GM12878 (cell line): ENCODE measurements around the gene BICD1. TPM values are rescaled to one million over a fixed set of nuclear protein-coding genes. Genes with fewer than 3 reads are reported as not detected.

Experiments
- ATAC-seq: fragments of 200-7000 bp; cut with Tn5 transposase; 3 replicates; pipeline ENCODE4 v1.9.1; 2020; ENCODE audit warnings: mild to moderate bottlenecking, moderate library complexity
- BruUV-seq: library from RNA; stranded (reverse); fragments of 400-500 nt; replicated peaks from 2 replicates; lab custom pipeline; 2021; lab: Mats Ljungman, UMichigan
- CTCF ChIA-PET: fragments of 300-600 bp; sonication (Branson Sonifier 250); formaldehyde crosslinking; extraction: SDS; loops from one replicate; lab custom pipeline; 2021; ENCODE audit warnings: inconsistent platforms; lab: Yijun Ruan, JAX
- POLR2A ChIA-PET: fragments of 350-600 bp; formaldehyde crosslinking; extraction: SDS; loops from one replicate; lab custom pipeline; 2021; ENCODE audit warnings: inconsistent platforms; lab: Charles Lee
- RAD21 ChIA-PET: fragments of 300-600 bp; sonication (Branson Sonifier 250); formaldehyde crosslinking; loops from one replicate; lab custom pipeline; 2023; ENCODE audit warnings: antibody characterized with exemption; ENCODE audit not compliant: unreplicated experiment; lab: Charles Lee
- SMC1A ChIA-PET: fragments of 300-600 bp; sonication (Branson Sonifier 250); formaldehyde crosslinking; loops from one replicate; lab custom pipeline; 2023; ENCODE audit not compliant: unreplicated experiment, uncharacterized antibody; lab: Charles Lee
- DNase-seq: peaks from one replicate; pipeline ENCODE4 v3.0.0-alpha.2; 2011; ENCODE audit warnings: low read depth, low spot score
- FAIRE-seq: peaks from 3 replicates; lab custom pipeline; 2011; peaks lifted over from hg19 to GRCh38; lab: Jason Lieb, UNC
- H2AFZ ChIP-seq: 2 replicates; pipeline ENCODE4 v1.6.0; 2011; ENCODE audit warnings: low read depth, low read length, control low read depth; ENCODE audit not compliant: control insufficient read depth
- H3K27ac ChIP-seq: 2 replicates; pipeline ENCODE4 v1.5.1; 2011; ENCODE audit warnings: control low read depth; ENCODE audit not compliant: control insufficient read depth, insufficient read depth
- H3K27me3 ChIP-seq, 2 experiments: replicated peaks in 1 of 2; 2 replicates each; pipeline versions ENCODE4 v1.6.0 to v1.6.1; 2011; ENCODE audit warnings: low read length in 1 of 2; ENCODE audit not compliant: control insufficient read depth in 2 of 2, insufficient read depth in 2 of 2
- H3K36me3 ChIP-seq, 2 experiments: 2 replicates each; pipeline ENCODE4 v1.5.1; 2011; ENCODE audit warnings: low read length in 1 of 2; ENCODE audit not compliant: control insufficient read depth in 2 of 2, insufficient read depth in 2 of 2
- H3K4me1 ChIP-seq: 2 replicates; pipeline ENCODE4 v1.6.1; 2011; ENCODE audit warnings: mild to moderate bottlenecking, low read length, moderate library complexity, mixed read lengths; ENCODE audit not compliant: control insufficient read depth, insufficient read depth
- H3K4me2 ChIP-seq: 2 replicates; pipeline ENCODE4 v1.6.0; 2011; ENCODE audit warnings: control low read depth; ENCODE audit not compliant: control insufficient read depth, insufficient read depth
- H3K4me3 ChIP-seq: fragments of 200-600 bp; sonication (generic); 2 replicates; pipeline ENCODE4 v1.5.1; 2016
- H3K79me2 ChIP-seq: 2 replicates; pipeline ENCODE4 v1.6.0; 2011; ENCODE audit warnings: low read length; ENCODE audit not compliant: control insufficient read depth, insufficient read depth
- H3K9ac ChIP-seq: 2 replicates; pipeline ENCODE4 v1.8.0; 2011; ENCODE audit warnings: low read length, control low read depth, mixed read lengths; ENCODE audit not compliant: control insufficient read depth, insufficient read depth
- H3K9me3 ChIP-seq: replicated peaks from 3 replicates; pipeline ENCODE4 v1.5.1; 2011; ENCODE audit warnings: mild to moderate bottlenecking, low read length; ENCODE audit not compliant: control insufficient read depth, insufficient read depth
- H4K20me1 ChIP-seq: 2 replicates; pipeline ENCODE4 v1.6.0; 2011; ENCODE audit not compliant: control insufficient read depth, insufficient read depth
- BCLAF1 ChIP-seq: fragments of 450-650 bp; IDR thresholded peaks from 2 replicates; pipeline ENCODE4 v1.6.1; 2017; ENCODE audit warnings: antibody characterized with exemption, mild to moderate bottlenecking, moderate library complexity
- CEBPB ChIP-seq, 2 experiments: fragments of 150-350 bp in 1 of 2; IDR thresholded peaks; 2 replicates each; pipeline ENCODE4 v1.6.1; 2012 to 2014; ENCODE audit warnings: low read depth in 2 of 2, low read length in 2 of 2, borderline replicate concordance in 1 of 2, inconsistent platforms in 1 of 2
- CHD1 ChIP-seq: IDR thresholded peaks from 2 replicates; pipeline ENCODE4 v1.6.1; 2012; ENCODE audit warnings: low read depth, low read length, improper control_type of control experiment
- CREM ChIP-seq: IDR thresholded peaks from 2 replicates; pipeline ENCODE4 v1.6.1; 2014; ENCODE audit warnings: antibody characterized with exemption, low read depth
- ELK1 ChIP-seq: IDR thresholded peaks from 2 replicates; pipeline ENCODE4 v1.6.1; 2012; ENCODE audit warnings: low read depth, low read length, improper control_type of control experiment
- IKZF1 ChIP-seq: fragments of 450-650 bp; conservative IDR thresholded peaks from 2 replicates; pipeline ENCODE4 v1.6.1; 2017; ENCODE audit warnings: antibody characterized with exemption, mild to moderate bottlenecking
- IKZF2 ChIP-seq, 2 experiments: fragments of 450-650 bp; IDR thresholded peaks; 2 replicates each; pipeline ENCODE4 v1.6.1; 2017; ENCODE audit warnings: mild to moderate bottlenecking in 2 of 2, moderate library complexity in 2 of 2
- MTA3 ChIP-seq: IDR thresholded peaks from 2 replicates; pipeline ENCODE4 v1.6.1; 2012; ENCODE audit warnings: low read length, inconsistent platforms, borderline replicate concordance
- PRDM15 ChIP-seq: fragments of 450-650 bp; formaldehyde crosslinking; IDR thresholded peaks from 2 replicates; pipeline ENCODE4 v1.4.0; 2020; ENCODE audit warnings: mild to moderate bottlenecking, moderate library complexity
- RBBP5 ChIP-seq: fragments of 200-600 bp; sonication (generic); conservative IDR thresholded peaks from 2 replicates; pipeline ENCODE4 v1.6.1; 2016
- RUNX3 ChIP-seq: IDR thresholded peaks from 2 replicates; pipeline ENCODE4 v1.6.1; 2012; ENCODE audit warnings: low read length, inconsistent platforms
- SMAD5 ChIP-seq: IDR thresholded peaks from 2 replicates; pipeline ENCODE4 v1.6.1; 2016; ENCODE audit warnings: antibody characterized with exemption, low read depth
- STAT1 ChIP-seq: fragments of 450-650 bp; conservative IDR thresholded peaks from 2 replicates; pipeline ENCODE4 v1.6.1; 2014; ENCODE audit warnings: antibody characterized with exemption, mild to moderate bottlenecking
- SUZ12 ChIP-seq: fragments of 200-600 bp; sonication (generic); IDR thresholded peaks from one replicate; pipeline ENCODE4 v1.6.1; 2018; ENCODE audit warnings: antibody characterized with exemption, mild to moderate bottlenecking; ENCODE audit not compliant: unreplicated experiment
- TARDBP ChIP-seq: IDR thresholded peaks from 2 replicates; pipeline ENCODE4 v1.6.1; 2016; ENCODE audit warnings: borderline replicate concordance
- YY1 ChIP-seq: IDR thresholded peaks from 2 replicates; pipeline ENCODE4 v1.6.1; 2011; ENCODE audit warnings: low read depth, mild to moderate bottlenecking, low read length
- ZBTB33 ChIP-seq: fragments of 450-650 bp; IDR thresholded peaks from 2 replicates; pipeline ENCODE4 v1.6.1; 2017; ENCODE audit warnings: mild to moderate bottlenecking
- WGBS: methylation state at CpG from one replicate; pipeline ENCODE4 v1.1.6; 2016; ENCODE audit warnings: low lambda C conversion rate; ENCODE audit not compliant: insufficient replicate concordance, insufficient coverage; ENCODE audit errors: missing lambda C conversion rate; 5-methylcytosine and 5-hydroxymethylcytosine counted together
- in situ Hi-C: fragments of 300-500 bp; cut with MboI; formaldehyde crosslinking; loops from 9 replicates; pipeline ENCODE4 v1.14.3; 2018; ENCODE audit warnings: mixed read lengths
- intact Hi-C: fragments of 100-400 bp; cut with micrococcal nuclease; formaldehyde crosslinking; loops from one replicate; pipeline ENCODE4 v1.14.2; 2022; ENCODE audit not compliant: unreplicated experiment
- polyA plus RNA-seq, 11 experiments: library from polyadenylated mRNA; depleted of rRNA in 4 of 11; unstranded in 6 of 11; stranded (reverse) in 5 of 11; fragments of >200 nt; fragmentation: Nextera tagmentation in 4 of 11; fragmentation: Illumina TruSeq in 1 of 11; extraction: Ambion mirVana in 4 of 11; extraction: Trizol in 1 of 11; gene quantifications; 1 replicate in 1 of 11; 2 replicates in 10 of 11; pipeline versions ENCODE4 v1.2.1 to v1.2.3, GENCODE V29; 2011 to 2016; ENCODE audit warnings: inconsistent platforms in 2 of 11, missing spikeins in 2 of 11, low read depth in 1 of 11
- total RNA-seq, 4 experiments: library from RNA; depleted of rRNA in 3 of 4; stranded (reverse); fragments of >200 nt in 3 of 4; fragmentation: Illumina TruSeq in 1 of 4; extraction: Trizol in 1 of 4; gene quantifications; 2 replicates each; pipeline versions ENCODE4 v1.2.1 to v1.2.3, GENCODE V29; 2013 to 2021

The BICD1 gene
- total and polyA plus RNA-seq, 10 of the 15 experiments (the other 5 are each of a cell fraction or from before 2014, with no cell fraction given): 4.7 to 32.5 (median 14.4) TPM

- H3K9me3 ChIP-seq: no peaks in the 10 kb centered on the region
- no peak for ATAC-seq
- 91% methylated on average over 7 of the region's 7 CpGs for WGBS
- TF ChIP-seq CEBPB (IDR thresholded peaks at IDR 0.05; ENCODE audit: borderline replicate concordance in 1 of 2, low read depth in 2 of 2, low read length in 2 of 2) (no peak), STAT1 (no peak), CREM (no peak), ZBTB33 (no peak), RBBP5 (no peak), CHD1 (no peak), YY1 (no peak), TARDBP (no peak), ELK1 (no peak), SUZ12 (no peak), PRDM15 (CRISPR knock-in tag) (no peak), SMAD5 (no peak), RUNX3 (no peak), MTA3 (no peak), IKZF2 (IDR thresholded peaks at IDR 0.05) (no peak), IKZF1 (no peak), BCLAF1 (no peak)
Observed at GRCh38 chr12:32344047-32344446, 237.4 kb downstream of the BICD1 start.

More at GRCh38 chr12:32344047-32344446, 237.4 kb downstream of the BICD1 start:
- POLR2A ChIA-PET: no interaction called here
- FAIRE-seq: no peak
- intact Hi-C loops: no loop called here
- DNase-seq: no peak
- H3K79me2 ChIP-seq: no peaks in the 10 kb centered on the region
- SMC1A ChIA-PET: no interaction called here
- no peak overlapping the region for H3K4me3 ChIP-seq
- no peaks in the 10 kb centered on the region for H3K36me3 ChIP-seq
- no peak overlapping the region for H2AFZ ChIP-seq
- in situ Hi-C loops: no loop called here
- H4K20me1 ChIP-seq: no peaks in the 10 kb centered on the region
- no peak overlapping the region for H3K4me2 ChIP-seq
- no peaks in the 10 kb centered on the region for H3K27me3 ChIP-seq
- RAD21 ChIA-PET: no interaction called here
- CTCF ChIA-PET: interaction anchor here (1.5 kb wide), 1 partner anchor 22 kb away, joined by 4 read pairs; no protein-coding TSS in a partner anchor
- no TSS peak for BruUV-seq
- H3K9ac ChIP-seq: no peak overlapping the region
- H3K4me1 ChIP-seq: no peaks in the 10 kb centered on the region
- no peak overlapping the region for H3K27ac ChIP-seq
